T-helper 2 cell treated with Interferon-gamma antibody and Interleukin-4, amounts not matched to agents 100 ng/mL and 5 ng/mL, for 36 hours (primary cell): ENCODE data around the gene PPM1M. TPM values are rescaled to one million over a fixed set of nuclear protein-coding genes. Genes with fewer than 3 reads are reported as not detected.

Experiments used
- intact Hi-C: fragments of 100-400 bp; cut with micrococcal nuclease; formaldehyde crosslinking; loops from one replicate; pipeline ENCODE4 v1.15.1; 2023
- total RNA-seq: library from RNA; stranded (reverse); gene quantifications from 2 replicates; pipeline ENCODE4 v1.2.3, GENCODE V29; 2022

Gene PPM1M
- total RNA-seq, 1 donor from 2014 or later = 60.2 TPM

DNA sequence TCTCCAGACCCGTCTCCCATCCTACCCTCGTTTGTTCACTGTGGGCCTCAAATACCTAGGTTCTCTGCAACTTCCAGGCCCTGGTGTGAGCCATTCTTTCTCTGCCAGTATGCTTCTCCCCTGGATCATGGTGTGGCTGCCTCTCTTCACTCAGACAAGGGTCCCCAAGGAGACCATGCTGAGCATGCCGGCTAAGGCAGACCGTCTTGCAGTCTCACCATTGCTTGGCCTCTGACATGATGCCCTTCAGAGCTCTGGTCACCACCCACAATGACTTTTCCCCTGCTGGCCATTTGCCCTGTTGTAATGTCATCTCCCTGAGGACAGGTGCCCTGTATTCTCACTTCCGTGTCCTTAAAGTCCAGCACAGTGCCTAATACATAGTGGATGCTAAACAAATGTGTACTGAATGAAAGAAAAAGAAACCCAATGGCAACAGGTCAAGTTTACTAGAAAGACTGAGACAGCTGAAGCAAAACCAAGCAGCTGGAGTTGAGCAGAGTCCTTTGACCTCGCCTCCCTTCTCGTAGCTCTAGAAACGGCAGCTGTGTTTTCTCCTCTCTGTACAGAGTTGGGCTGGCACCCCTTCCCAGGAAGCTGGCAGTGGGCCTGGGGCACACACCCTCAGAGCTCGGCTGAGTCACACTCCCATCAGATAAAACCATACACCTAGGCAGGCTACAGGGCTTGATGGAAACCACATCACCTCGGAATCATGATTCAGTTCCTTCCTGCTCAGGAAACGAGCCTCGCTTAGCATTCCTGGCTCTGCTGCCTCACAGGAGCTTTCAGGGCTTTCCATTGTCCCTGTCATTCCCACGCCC is 28.8 kb upstream of the PPM1M start:
- intact Hi-C loops = no loop called here

DNA sequence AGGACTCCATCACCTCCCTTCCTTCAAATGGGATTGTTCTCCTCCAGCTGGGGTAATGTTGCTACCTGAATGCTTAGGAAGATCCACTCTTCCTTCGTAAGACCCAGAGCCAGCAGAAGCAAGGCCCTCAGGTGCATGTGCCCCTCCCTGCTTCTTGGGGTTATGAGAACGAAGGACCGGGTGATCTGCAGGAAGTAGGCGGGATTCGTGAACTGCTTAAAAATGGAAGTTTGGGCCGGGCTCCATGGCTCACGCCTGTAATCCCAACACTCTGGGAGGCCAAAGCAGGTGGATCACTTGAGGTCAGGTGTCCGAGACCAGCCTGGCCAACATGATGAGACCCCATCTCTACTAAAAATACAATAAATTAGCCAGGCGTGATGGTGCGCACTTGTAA is 28.2 kb upstream of the PPM1M start:
- intact Hi-C loops = no loop called here

DNA sequence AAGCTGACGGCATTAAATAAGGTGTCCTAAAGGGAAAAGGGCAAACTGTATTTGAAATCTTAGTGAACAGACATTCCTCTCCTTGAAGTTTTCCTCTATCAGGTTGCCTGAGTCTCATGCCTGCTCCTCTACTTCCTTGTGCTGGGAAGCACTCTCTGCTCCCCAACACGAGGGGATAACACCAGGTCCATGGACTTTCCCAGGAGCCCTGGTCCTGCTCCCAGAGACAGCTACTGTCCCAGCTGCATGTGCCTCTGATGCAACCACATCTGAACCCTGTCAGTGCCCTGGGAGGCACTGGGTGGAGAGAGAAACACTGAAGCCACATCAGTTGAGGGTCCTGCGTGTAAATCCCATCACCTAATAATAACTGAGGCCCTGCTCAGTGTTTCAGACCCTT is 27.5 kb upstream of the PPM1M start:
- intact Hi-C loops = no loop called here

DNA sequence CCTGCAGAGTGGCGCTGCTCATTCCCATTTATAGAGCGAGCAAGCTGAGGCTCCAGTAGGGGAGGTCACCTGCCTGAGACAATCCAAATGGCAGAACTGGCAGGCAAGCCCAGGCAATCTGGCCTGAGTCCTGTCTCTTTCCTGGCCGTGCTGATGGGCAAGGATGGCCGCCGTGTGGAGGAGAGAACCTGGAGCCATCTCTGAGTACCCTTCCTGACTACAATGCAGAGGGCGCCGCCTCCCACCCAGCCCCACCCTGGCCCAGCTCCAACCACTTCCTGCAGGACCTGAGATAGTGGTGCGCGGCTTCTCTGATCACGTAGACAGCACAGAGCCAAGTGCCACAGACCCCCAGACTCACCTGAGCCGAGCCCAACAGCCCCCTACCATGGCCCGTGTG is 27.1 kb upstream of the PPM1M start:
- intact Hi-C loops = no loop called here

DNA sequence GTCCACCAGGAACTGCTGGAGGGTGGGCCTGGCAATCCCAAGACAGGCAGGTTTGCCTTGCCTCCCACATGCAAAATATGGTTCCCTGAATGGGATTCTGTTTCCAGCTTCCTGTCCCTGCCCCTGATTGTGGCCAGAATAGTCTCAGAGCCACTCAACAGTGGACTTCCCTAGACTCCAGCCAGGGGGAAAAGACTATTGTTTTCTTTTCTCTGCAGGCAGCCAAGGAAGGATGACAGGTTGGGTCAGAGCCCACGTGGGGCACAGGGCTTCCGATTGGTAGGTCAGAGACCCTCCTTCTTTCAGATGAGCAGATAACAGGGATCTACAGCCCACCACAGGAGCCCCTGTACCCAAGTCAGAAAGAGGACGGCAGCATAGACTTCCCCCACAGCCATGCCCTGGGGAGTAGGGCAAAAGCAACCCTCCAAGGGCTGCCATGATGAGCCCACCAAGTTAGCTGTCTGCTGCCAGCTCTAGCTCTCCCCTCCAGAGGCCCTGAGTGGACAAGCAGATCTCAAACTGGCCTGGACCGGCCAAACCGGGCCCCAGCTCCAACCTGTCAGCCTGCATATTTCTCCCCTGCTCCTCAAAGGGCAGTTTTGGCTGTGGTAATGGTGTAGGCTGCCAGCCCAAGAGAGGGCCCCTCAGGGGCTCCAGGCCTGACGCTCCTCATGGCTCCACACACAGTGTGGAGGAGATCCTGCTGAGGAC is 26.5 kb upstream of the PPM1M start:
- intact Hi-C loops = no loop called here

DNA sequence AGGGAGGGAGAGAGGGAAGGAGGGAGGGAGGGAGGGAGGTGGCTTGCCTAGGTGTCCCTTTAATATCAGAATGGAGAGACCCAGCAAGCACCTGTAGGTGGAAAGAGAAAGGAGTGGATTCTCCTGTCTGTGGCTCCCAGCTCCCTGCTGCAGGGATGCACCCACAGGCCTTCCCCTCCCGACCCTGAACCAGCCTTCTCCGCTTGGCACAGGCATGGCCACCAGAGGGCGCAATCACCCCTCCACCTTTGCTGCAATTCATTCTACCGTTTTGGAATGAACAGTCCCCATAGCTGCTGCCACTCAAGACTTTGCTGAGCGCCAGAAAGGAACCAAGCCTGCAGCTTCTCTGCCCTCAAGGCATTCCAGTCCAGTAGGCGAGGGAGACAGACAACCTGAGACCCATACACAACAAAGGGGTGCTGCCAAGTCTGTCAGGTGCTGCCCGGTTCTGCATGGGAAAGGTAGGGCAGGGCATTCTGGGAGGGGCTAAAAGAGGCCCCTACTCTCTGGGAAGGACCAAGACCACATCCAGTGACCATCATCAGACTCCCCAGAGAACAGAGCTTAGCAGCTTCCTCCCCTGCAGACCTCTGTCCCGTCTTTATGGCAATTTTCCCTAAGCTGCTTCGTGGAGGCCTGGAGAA is 25.1 kb upstream of the PPM1M start:
- intact Hi-C loops = loop anchor here (1.0 to 5.0 kb wide), 3 partner anchors 22 to 227 kb away; partner anchors contain the start of genes ALAS1 and SEMA3G

DNA sequence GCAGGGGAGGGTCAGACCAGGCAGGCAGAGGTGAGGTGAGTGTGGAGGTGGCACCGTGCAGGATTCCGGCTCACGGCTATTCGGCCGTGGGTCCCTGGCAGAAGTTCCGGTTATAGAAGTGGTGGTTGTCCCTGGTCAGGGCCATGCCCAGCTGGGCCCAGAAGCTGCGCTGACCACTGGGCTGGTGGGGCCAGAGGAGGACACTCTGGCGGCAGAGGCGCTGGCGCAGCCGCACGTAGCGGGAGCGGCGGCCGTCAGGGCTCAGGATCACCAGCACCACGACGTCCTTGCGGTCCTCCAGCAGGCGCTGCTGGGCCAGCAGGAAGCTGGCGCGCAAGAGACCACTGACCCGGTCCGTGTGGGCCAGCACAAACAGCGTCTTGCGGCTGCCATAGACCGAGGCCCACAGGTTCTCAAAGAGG is 24.4 kb upstream of the PPM1M start:
- intact Hi-C loops = loop anchor here (5.0 kb wide), 1 partner anchor 226 kb away; the partner anchor contains the start of gene SEMA3G

DNA sequence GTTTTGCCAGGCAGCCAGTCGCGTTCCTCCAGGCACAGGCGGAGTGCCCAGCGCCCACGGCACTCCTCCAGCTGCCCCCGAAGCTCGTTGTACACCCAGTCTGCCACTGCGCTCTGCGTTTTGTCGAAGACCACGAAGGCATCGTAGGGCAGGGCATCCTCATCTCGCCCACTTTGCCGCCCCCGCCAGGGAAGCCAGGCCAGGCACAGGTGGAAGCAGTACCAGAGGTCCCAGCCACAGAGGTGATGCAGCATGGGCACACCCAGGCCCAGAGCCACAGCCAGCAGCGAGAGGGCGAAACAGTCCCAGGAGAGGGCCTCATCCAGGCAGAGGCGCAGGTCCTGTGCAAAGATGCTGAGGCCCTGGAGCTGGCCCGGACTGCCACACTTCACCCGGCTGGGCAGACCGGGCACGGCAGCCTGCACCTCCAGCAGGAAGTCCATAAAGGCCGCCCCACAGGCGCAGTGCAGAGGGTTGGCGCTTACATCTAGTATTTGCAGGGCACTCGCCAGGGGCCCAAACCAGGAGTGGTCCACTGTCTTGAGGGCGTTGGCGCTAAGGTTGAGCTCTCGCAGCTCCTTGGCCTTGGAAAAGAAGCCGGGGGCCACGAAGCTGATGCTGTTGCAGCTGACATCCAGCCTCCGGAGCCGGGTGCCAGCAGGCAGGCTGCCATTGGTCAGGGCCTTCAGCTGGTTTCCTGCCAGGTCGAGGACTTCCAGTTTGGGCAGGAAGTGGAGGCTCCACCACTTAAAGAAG is 23.8 kb upstream of the PPM1M start:
- intact Hi-C loops = loop anchor here (2.0 to 5.0 kb wide), 2 partner anchors 17 to 226 kb away; partner anchors contain the start of genes SEMA3G and TWF2

DNA sequence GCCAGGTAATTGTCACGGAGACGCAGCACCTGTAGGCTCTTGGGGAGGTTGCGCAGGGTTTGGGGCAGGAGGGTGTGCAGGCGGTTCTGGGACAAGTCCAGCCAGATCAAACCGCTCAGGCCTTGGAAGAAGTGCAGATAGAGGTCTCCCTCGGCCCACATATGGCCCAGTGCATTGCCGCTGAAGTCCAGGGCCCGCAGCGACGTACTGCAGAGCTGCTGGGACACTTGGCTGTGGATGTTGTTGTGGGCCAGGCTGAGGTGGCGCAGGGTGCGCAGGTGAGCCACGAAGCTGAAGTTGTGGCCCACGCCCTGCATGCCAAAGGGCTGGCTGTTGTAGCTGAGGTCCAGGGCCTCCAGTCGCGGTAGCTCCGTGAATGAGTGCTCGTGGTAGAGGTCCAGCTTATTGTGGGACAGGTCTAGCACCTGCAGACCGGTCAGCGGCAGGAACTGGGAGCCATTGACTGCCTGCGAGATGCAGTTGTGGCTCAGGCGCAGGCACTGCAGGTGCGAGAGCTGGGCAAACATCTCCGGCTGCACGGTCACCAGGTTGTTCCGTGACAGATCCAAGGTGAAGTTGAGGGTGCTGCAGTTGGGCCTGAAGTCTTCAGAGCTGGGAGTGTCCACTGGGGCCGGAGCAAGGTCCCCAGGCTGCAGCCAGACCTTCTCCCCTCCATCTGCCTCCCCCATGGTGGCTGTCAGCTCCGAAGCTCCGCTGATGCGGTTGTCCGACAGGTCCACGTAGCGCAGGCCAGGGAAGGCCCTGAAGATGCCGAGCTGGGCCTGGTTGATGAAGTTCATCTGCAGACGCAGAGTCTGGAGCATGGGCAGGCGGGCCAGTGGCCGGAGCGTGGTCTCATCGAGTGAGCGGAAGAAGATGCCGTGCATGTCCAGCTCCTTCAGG is 23.0 kb upstream of the PPM1M start:
- intact Hi-C loops = loop anchor here (2.0 to 5.0 kb wide), 2 partner anchors 16 to 225 kb away; partner anchors contain the start of genes SEMA3G and TWF2

DNA sequence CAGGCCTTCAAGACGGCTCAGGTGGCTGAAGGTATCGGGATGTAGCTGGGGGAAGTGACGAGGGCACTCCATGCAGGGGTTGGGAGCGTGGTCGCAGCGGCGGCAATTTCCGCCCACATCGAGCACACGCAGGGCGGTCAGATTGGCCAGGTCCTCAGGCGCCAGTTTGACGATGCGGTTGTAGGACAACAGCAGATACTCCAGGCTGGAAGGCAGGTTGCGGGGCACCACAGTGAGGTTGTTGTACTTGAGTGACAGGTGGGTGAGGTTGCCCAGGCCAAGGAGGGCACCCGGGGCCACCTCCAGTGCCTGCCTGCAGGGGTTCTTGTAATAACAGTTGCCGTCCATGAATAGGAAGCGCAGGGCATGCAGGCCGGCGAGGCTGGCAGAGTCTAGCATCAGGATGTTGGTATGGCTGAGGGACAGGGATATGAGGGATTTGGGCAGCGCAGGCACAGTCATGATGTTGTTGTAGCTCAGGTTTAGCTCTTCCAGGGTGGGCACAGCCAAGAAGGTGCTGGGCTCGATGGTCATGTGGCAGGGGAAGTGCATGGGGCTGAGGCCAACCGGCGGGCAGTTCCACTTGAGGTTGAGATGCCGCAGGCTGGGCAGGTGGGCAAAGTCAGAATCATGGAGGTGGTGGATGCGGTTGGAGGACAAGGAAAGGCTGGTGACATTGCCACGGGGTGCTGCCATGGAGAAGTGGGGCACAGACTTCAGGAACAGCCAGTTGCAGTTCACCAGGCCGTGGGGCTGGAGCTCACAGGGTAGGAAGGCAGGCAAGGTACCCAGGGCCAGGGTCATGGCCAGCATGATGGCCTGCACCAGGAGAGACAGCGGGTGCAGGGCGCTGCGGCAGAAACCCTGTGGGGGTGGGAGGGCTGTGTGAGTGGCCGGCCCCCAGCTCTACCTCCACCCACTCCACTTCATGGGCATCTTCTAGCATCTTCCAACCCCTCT is 21.8 kb upstream of the PPM1M start:
- intact Hi-C loops = loop anchor here (2.0 to 5.0 kb wide), 2 partner anchors 15 to 224 kb away; partner anchors contain the start of genes SEMA3G and TWF2

DNA sequence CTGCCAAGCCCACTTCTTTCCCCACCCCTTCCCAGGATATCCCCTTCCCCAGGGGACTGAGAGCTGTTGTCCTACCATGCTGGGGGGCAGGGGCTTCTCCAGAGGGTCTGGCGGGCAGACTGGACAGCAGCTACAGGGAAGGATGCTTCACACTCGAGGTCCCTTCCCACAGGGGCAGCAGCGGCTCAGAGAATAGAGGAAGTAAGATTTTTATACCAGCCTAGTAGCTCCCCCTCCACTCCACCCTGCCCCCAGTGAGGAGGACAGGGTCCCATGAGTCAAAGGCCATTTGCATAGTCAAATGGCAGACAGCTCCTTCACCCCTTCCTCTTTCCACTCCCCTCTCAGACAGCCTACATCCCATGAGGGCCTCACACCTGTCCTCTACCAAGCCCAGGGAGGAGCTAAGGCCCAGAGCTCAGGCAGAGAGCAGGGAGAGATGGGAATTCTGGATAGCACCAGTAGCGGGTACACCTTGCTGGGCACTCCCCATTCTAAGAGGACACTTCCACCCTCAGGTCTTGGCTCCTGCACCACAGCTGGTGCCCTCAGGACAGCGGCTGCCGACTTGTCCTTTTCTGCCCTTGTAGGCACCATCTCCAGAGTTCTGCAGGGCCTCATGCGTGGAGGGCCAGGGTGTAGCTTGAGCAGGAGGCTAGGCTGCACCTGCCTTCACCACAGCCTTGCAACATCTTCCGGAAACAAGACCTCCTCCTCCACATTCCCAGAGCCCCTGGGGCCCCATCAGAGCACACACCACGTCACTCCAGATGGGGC is 19.9 kb upstream of the PPM1M start, which contains the start of gene TLR9:
TSS of gene TLR9 (minus strand) at position 194 of the 777 bp plus-strand sequence. CDS start at position 78, 116 bp downstream.
- intact Hi-C loops = no loop called here

DNA sequence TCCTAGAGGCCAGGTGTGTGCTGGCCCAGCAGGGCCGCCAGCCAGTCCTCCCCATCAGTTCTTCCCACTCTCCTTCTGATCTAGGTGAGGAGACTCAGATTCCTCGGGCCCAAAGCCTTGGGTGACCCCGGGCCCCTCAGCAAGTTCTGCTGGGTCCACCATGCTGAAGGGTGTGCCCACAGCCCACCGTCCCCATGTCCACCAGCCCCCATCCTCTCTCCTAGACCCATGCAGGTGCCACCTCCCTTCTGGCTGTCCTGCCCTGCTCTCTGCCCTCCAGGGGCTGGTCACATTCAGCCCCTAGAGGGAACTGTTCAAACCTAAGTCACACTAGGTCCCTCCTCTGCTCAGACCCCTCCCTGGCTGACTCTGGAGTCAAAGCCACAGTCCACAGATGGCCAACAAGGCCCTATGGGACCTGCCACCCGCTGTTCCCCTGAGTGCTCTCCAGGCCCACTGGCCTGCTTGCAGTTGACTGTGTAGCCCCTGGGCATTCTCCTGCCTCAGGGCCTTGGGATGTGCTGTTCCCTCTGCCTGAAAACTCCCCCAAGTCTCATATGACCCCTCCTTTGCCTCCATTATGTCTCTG is 19.2 kb upstream of the PPM1M start:
- intact Hi-C loops = no loop called here

DNA sequence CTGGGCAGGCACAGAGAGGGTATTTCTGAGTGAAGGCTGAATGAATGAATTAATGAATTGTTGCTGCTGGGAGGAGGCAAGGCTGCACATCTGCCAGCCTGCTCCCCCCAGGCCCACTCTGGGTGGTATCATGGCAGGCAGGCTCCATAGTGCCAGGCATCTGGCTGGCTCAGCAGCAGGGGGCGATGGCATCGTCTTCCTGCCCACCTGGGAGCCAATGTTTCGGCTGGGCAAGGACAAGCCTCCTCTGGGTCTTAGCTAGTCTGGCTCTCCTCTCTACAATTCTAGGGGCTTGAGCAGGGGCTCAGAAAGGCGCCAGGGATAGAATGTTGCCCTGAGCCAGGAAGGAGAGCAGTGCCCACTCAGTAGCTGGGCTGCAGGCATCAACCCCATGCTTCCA is 18.4 kb upstream of the PPM1M start:
- intact Hi-C loops = no loop called here

DNA sequence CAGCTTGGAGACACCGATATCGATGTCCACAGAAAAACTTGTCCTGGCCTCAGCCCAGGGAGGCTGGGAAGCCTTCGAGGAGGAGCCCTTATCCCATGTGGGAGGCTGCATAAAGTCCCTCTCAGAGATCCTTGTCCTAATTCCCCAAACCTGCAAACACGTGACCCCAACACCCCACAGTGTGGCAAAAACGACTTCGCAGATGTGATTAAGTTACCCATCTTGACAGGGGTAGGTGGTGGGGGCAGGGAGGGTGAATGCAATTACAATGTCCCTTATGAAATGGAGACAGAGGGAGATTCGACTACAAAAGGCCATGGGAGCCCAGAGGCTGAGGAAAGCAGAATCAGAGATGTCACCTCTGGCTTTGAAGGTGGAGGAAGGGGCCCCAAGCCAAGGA is 17.8 kb upstream of the PPM1M start:
- intact Hi-C loops = no loop called here

DNA sequence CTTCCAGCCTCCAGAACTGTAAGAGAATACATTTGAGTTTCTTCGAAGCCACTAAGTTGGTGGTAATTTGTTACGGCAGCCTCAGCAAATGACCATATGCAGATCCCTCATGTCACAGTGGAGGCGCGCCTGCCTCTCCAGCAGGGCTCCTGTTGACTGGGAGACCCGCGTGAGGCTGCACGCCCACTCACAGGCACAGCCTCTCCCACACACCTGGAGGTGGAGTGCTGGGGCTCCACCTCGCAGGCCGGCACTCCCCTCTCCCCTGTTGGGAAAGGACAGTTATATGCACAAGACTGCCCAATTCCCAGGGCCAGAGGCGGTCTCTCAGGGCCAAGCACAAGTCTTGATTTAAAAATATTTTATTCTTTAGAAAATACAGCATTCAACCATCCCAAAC is 17.3 kb upstream of the PPM1M start:
- intact Hi-C loops = no loop called here

DNA sequence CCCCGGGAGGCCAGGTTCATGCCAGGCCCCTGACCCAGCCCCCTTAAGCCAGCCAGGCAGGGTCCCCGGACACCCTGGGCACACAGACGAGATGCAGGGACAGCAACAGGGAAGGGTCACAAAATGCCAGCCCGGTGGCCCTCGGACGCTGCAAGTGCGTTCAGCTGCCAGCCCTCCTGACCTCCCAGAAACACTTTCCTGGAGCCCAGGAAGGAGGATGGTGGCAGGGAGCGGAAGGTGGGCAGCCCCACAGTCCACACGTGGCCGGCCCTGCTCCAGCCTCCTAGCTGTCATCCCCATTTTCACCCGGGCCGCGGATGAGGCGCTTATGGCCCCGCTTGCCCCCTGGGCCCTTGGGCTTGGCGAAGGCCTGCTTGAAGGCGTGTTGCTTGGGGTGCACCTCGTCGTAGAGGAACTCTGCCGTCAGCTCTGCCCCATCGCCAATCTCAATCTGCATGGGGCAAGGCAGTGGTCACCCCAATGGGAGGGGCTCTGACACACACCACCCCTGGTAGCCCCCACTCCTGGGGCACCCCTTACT is 16.7 kb upstream of the PPM1M start:
- intact Hi-C loops = no loop called here

DNA sequence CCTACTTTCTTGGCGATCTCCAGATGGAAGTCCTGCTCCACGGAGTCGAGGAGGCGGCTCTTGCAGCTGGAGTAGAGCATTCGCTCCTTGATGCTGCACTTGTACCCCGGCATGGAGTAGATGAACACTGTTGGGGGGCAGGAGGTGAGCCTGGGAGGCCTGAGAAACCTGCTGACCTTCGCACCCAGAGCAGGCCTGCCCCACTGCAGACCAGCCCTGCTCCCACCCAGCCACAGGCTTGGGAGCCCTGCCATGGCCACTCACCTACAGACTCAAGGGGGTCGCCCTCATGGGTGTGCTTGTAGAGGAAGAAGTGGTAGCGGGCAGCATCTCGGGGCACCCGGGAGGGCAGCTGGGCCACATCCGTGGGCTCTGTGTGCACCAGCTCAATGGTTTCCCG is 15.9 kb upstream of the PPM1M start:
- intact Hi-C loops = no loop called here
